Endothelial cell (in vitro differentiated cells): ENCODE data around the gene CYTH1. TPM values are rescaled to one million over a fixed set of nuclear protein-coding genes. Genes with fewer than 3 reads are reported as not detected.

Source experiments
- DNase-seq: peaks from one replicate; pipeline ENCODE4 v3.0.0; 2021; ENCODE audit warnings: low spot score
- H3K27ac Mint-ChIP-seq: one replicate; pipeline ENCODE4 v1.8.0; 2021; ENCODE audit warnings: mixed read lengths, inconsistent platforms; ENCODE audit not compliant: unreplicated experiment
- H3K27me3 Mint-ChIP-seq: one replicate; pipeline ENCODE4 v1.8.0; 2021; ENCODE audit warnings: mild to moderate bottlenecking, moderate library complexity, mixed read lengths, inconsistent platforms; ENCODE audit not compliant: unreplicated experiment
- H3K36me3 Mint-ChIP-seq: one replicate; pipeline ENCODE4 v1.8.0; 2021; ENCODE audit warnings: mild to moderate bottlenecking, low read depth, mixed read lengths, inconsistent platforms; ENCODE audit not compliant: unreplicated experiment
- H3K4me1 Mint-ChIP-seq: one replicate; pipeline ENCODE4 v1.8.0; 2021; ENCODE audit warnings: mild to moderate bottlenecking, mixed read lengths, inconsistent platforms; ENCODE audit not compliant: unreplicated experiment
- H3K4me3 Mint-ChIP-seq: one replicate; pipeline ENCODE4 v1.8.0; 2021; ENCODE audit warnings: mild to moderate bottlenecking, mixed read lengths, inconsistent platforms; ENCODE audit not compliant: unreplicated experiment
- H3K9me3 Mint-ChIP-seq: one replicate; pipeline ENCODE4 v1.8.0; 2021; ENCODE audit warnings: mixed read lengths, inconsistent platforms; ENCODE audit not compliant: unreplicated experiment
- CTCF ChIP-seq: fragments of 200-600 bp; sonication (generic); IDR thresholded peaks from one replicate; pipeline ENCODE4 v1.5.0; 2021; ENCODE audit warnings: antibody characterized with exemption; ENCODE audit not compliant: unreplicated experiment
- total RNA-seq: library from RNA; stranded (reverse); fragmentation: NEBNext Ultra II Directional; extraction: Animal tissue kit (Norgen Biotek cat#: 25700); gene quantifications from one replicate; pipeline ENCODE4 v1.2.1, GENCODE V29; 2021; ENCODE audit not compliant: unreplicated experiment

Gene CYTH1
- total RNA-seq, 1 donor from 2014 or later, result 73.3 TPM

- DNase-seq, result no peak
- Mint-ChIP-seq H3K27me3 (peaks cover 2% of the 10 kb centered on the region), H3K36me3 (no peaks in the 10 kb centered on the region)
Observed at GRCh38 chr17:78653382-78653781, 128.7 kb downstream of the CYTH1 start.

GRCh38 chr17:78652913-78653312 lies 129.2 kb downstream of the CYTH1 start:
- DNase-seq, result no peak
- Mint-ChIP-seq H3K4me1 (no peaks in the 10 kb centered on the region), H3K9me3 (no peaks in the 10 kb centered on the region), H3K36me3 (no peaks in the 10 kb centered on the region), H3K27me3 (peaks cover 2% of the 10 kb centered on the region), H3K4me3 (no peak overlapping the region), H3K27ac (no peak overlapping the region)
- no peak for TF ChIP-seq CTCF

More at GRCh38 chr17:78653382-78653781, 128.7 kb downstream of the CYTH1 start:
- Mint-ChIP-seq H3K4me1 (no peaks in the 10 kb centered on the region), H3K9me3 (no peaks in the 10 kb centered on the region), H3K4me3 (no peak overlapping the region), H3K27ac (no peak overlapping the region)
- no peak for TF ChIP-seq CTCF

GRCh38 chr17:78652024-78652423 lies 130.0 kb downstream of the CYTH1 start:
- H3K27me3 Mint-ChIP-seq, result peaks cover 2% of the 10 kb centered on the region
- no peaks in the 10 kb centered on the region for H3K36me3 Mint-ChIP-seq
- no peaks in the 10 kb centered on the region for H3K9me3 Mint-ChIP-seq
- TF ChIP-seq CTCF, result no peak
- H3K4me1 Mint-ChIP-seq, result peaks cover 2% of the 10 kb centered on the region
- DNase-seq, result no peak
- no peak overlapping the region for H3K27ac Mint-ChIP-seq
- H3K4me3 Mint-ChIP-seq, result no peak overlapping the region

GRCh38 chr17:78651554-78651953 lies 130.5 kb downstream of the CYTH1 start:
- H3K36me3 Mint-ChIP-seq, result no peaks in the 10 kb centered on the region
- H3K27me3 Mint-ChIP-seq, result peaks cover under 1% of the 10 kb centered on the region
- no peaks in the 10 kb centered on the region for H3K9me3 Mint-ChIP-seq
- H3K27ac Mint-ChIP-seq, result no peak overlapping the region
- H3K4me1 Mint-ChIP-seq, result peaks cover 3% of the 10 kb centered on the region
- H3K4me3 Mint-ChIP-seq, result no peak overlapping the region
- no peak for DNase-seq
- TF ChIP-seq CTCF, result no peak

- H3K4me3 Mint-ChIP-seq, result no peak overlapping the region
Observed at GRCh38 chr17:78650093-78650715, 131.9 kb downstream of the CYTH1 start.

More at GRCh38 chr17:78650093-78650715, 131.9 kb downstream of the CYTH1 start:
- peaks cover 14% of the 10 kb centered on the region for H3K4me1 Mint-ChIP-seq
- no peaks in the 10 kb centered on the region for H3K36me3 Mint-ChIP-seq
- DNase-seq, result no peak
- H3K9me3 Mint-ChIP-seq, result no peaks in the 10 kb centered on the region
- no peak for TF ChIP-seq CTCF
- no peak overlapping the region for H3K27ac Mint-ChIP-seq
- no peaks in the 10 kb centered on the region for H3K27me3 Mint-ChIP-seq
